ENCODE results near the gene CTDSP2. TPM values are rescaled to one million over a fixed set of nuclear protein-coding genes. Genes with fewer than 3 reads are reported as not detected.

CTDSP2 gene
- total and polyA plus RNA-seq, 3 donors from 2014 or later: 103 to 140 (median 123) TPM

DNA sequence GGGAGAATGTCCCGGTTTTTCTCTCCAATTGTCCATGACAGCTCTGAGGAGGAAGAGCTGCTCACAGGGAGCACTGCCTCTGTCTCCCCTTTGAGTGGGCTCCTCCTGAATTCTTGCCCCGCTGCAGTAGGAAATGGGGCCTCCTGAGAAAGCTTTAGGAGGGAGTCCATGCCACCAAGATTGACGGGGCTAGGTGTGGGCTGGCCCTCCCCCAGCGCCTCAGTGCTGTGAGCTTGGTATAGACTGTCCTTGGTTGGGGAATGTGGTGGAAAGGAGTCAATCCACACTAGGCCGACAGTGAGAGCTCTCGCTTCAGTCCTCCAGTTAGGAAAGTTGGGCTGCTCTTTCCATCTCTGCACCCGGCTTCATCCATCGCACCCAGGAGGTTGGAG lies 23.4 kb upstream of the CTDSP2 start:
- Histone ChIP-seq H3K36me3 (ENCODE audit: low read depth, missing control alignments) (no peaks in the 10 kb centered on the region), H3K27me3 (no peaks in the 10 kb centered on the region), H3K27ac (no peak overlapping the region), H3K4me1 (no peaks in the 10 kb centered on the region), H3K9me3 (no peaks in the 10 kb centered on the region), H3K4me3 (no peak overlapping the region)
- TF ChIP-seq POLR2A (IDR thresholded peaks at IDR 0.05) (no peak), CTCF (IDR thresholded peaks at IDR 0.05) (no peak)
- intact Hi-C loops (cut with DNase I; ENCODE audit: low total_unique reads): no loop called here
- WGBS, 2 donors: 86 to 92% methylated on average over 8 of the region's 8 CpGs
- DNase-seq: no peak

- Histone ChIP-seq H3K27me3 (no peaks in the 10 kb centered on the region), H3K9me3 (no peaks in the 10 kb centered on the region), H3K27ac (no peak overlapping the region), H3K36me3 (ENCODE audit: low read depth, missing control alignments) (no peaks in the 10 kb centered on the region), H3K4me1 (peaks cover 2% of the 10 kb centered on the region), H3K4me3 (no peak overlapping the region)
- no peak for DNase-seq
- WGBS, 2 donors: 85 to 86% methylated on average over 11 of the region's 11 CpGs
- intact Hi-C loops (cut with DNase I; ENCODE audit: low total_unique reads): no loop called here
- no peak for TF ChIP-seq POLR2A (IDR thresholded peaks at IDR 0.05)
- no peak for TF ChIP-seq CTCF (IDR thresholded peaks at IDR 0.05)
Observed at GRCh38 chr12:57869298-57869926, 22.9 kb upstream of the CTDSP2 start.

DNA sequence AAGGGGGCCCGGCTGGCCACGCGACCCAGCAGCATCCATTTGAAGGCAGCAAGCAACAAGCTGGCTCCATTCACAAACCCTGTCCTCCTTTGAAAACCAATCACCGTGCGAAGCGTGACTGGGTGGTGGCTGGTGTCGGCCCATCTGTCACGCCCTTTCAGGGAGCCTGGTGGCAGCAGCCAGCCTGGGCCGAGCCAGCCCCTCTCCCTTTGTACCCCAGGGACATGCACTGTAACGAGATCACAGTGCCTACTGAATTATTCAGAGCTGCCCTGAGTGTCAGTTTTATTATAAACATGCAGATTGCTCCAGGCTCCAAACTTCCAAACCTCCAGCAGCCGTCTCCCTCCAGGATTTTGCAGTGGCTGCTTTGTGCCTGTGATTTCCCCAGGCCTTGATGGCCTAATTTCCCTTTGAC lies 22.3 kb upstream of the CTDSP2 start:
- H3K27ac ChIP-seq: no peak overlapping the region
- intact Hi-C loops (cut with DNase I; ENCODE audit: low total_unique reads): no loop called here
- 77 to 78% methylated on average over 5 to 11 of the region's 11 CpGs for WGBS, 2 donors
- no peak overlapping the region for H3K4me3 ChIP-seq
- H3K9me3 ChIP-seq: no peaks in the 10 kb centered on the region
- H3K4me1 ChIP-seq: peaks cover 5% of the 10 kb centered on the region
- TF ChIP-seq CTCF (IDR thresholded peaks at IDR 0.05): no peak
- no peak for TF ChIP-seq POLR2A (IDR thresholded peaks at IDR 0.05)
- no peaks in the 10 kb centered on the region for H3K36me3 ChIP-seq (ENCODE audit: low read depth, missing control alignments)
- DNase-seq: no peak
- H3K27me3 ChIP-seq: no peaks in the 10 kb centered on the region

DNA sequence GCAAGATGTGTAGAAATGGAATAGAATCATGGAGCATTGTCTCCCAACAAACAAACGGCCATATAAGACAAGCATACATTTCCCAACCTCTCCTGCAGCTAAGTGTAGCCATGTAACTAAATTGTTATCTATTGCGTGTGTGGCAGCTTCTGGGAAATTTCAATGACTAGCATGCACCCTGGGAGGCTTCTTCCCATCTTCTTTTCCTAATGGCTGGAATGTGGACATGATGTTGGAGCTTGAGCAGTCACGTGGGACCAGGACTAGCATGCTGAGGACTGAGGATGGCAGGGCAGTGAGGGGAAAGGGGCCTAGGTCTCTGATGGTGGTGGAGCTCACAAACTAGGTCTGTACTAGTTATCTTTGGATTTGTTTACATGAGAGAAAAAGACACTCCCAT lies 21.7 kb upstream of the CTDSP2 start:
- H3K27ac ChIP-seq: no peak overlapping the region
- H3K9me3 ChIP-seq: no peaks in the 10 kb centered on the region
- no peak for DNase-seq
- H3K4me1 ChIP-seq: peaks cover 5% of the 10 kb centered on the region
- WGBS, 2 donors: 70 to 75% methylated on average over 3 of the region's 3 CpGs
- intact Hi-C loops (cut with DNase I; ENCODE audit: low total_unique reads): no loop called here
- no peak overlapping the region for H3K4me3 ChIP-seq
- TF ChIP-seq CTCF (IDR thresholded peaks at IDR 0.05) (no peak), POLR2A (IDR thresholded peaks at IDR 0.05) (no peak)
- no peaks in the 10 kb centered on the region for H3K27me3 ChIP-seq
- no peaks in the 10 kb centered on the region for H3K36me3 ChIP-seq (ENCODE audit: low read depth, missing control alignments)
